Esophagus squamous epithelium (tissue), 4 donors: ENCODE results near the gene KSR1.

Experiments
- CTCF ChIP-seq, 6 experiments: fragments of 450-650 bp in 4 of 6; fragments of 200-600 bp in 2 of 6; sonication (generic) in 2 of 6; IDR thresholded peaks; one replicate each; pipeline ENCODE4 v1.5.1; 2016 to 2019; ENCODE audit warnings: antibody characterized with exemption in 6 of 6, mild to moderate bottlenecking in 4 of 6, moderate library complexity in 4 of 6
- POLR2A ChIP-seq, 4 donors: fragments of 450-650 bp; IDR thresholded peaks; one replicate each; pipeline ENCODE4 v1.6.1; 2017; ENCODE audit warnings: antibody characterized with exemption in 4 of 4, mild to moderate bottlenecking in 4 of 4, moderate library complexity in 3 of 4

DNA sequence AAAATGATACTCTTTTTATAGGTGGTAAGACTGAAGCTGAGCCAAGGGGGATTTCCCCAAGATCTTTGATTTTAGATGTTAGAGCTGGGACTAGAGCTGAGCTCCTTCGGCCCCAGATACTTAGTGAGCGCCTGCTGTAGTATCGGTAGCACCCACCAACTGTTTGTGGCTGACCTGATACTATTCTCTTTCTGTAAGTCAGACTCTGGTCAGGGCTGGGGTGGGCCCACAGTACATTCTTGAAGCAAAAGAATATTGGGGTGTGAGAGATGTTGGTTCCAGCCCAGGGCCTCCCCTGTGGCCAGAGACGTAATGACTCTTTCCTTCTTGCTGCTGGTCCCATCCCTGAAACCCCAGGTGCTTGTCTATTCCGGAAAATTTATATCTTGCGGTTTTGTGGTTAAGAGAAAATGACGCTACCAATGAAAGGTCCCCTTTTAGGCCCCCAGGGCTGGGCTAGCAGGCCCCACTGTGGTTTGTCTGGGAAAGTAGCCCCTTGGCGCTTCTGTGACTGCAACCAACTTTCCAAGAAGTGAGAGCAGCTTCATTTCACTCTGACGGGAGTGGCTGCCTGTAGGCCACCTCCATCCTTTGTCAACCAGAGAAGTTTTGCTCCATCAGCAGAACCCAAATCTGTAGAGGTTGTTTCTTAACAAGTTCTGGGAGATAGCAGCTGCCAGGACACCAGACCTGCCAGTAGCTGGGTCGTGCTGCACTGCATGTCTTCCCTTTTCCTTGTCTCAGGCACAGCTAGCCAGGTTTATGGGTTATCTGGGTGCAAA is 88.3 kb downstream of the KSR1 start:
- TF ChIP-seq POLR2A (IDR thresholded peaks at IDR 0.05) (no peak), CTCF (IDR thresholded peaks at IDR 0.05) (no peak)
